Right lobe of liver (tissue), 4 donors: ENCODE results near the gene YJEFN3.

Source experiments
- POLR2A ChIP-seq: fragments of 450-650 bp; IDR thresholded peaks from one replicate; pipeline ENCODE4 v1.6.1; 2017; ENCODE audit warnings: antibody characterized with exemption, mild to moderate bottlenecking
- TF ChIP-seq, protein P1 (sequence below), 4 donors: fragments of 200-600 bp in 3 of 4; fragments of 450-650 bp in 1 of 4; IDR thresholded peaks; one replicate each; pipeline versions ENCODE4 v1.5.1 to v1.8.0; 2016 to 2022; ENCODE audit warnings: antibody characterized with exemption in 4 of 4, mild to moderate bottlenecking in 2 of 4
- donor health status: DM: no; HTN: no; CAD: no.
- donor health status: DM: no; HTN: no; CAD: no.
- donor health status: DM: no; HTN: yes; CAD: no.

DNA sequence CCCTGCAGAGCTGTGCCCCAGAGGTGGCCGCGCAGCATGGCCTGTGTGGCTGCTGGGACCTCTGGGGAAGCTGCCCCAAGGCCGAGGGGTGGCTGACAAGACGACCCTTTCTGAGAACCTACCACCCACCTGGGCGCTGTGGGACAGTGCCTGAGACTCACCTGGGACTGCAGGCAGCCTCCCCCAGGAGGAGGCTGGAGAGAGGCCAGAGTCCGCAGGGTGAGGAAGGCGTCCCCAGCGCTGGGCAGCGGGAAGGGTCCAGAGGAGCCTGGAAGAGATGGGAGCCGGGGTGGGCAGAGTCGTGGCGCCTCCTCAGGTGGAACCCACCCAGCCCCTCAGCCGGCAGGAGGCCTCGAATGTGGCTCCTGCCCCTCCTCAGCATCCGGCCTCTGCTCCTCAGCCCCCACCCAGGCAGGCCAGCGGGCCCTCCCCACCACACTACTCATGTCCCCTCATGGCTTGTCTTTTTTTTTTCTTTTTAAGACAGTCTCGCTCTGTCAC lies 34.7 kb downstream of the YJEFN3 start:
- TF ChIP-seq, protein P1, sequence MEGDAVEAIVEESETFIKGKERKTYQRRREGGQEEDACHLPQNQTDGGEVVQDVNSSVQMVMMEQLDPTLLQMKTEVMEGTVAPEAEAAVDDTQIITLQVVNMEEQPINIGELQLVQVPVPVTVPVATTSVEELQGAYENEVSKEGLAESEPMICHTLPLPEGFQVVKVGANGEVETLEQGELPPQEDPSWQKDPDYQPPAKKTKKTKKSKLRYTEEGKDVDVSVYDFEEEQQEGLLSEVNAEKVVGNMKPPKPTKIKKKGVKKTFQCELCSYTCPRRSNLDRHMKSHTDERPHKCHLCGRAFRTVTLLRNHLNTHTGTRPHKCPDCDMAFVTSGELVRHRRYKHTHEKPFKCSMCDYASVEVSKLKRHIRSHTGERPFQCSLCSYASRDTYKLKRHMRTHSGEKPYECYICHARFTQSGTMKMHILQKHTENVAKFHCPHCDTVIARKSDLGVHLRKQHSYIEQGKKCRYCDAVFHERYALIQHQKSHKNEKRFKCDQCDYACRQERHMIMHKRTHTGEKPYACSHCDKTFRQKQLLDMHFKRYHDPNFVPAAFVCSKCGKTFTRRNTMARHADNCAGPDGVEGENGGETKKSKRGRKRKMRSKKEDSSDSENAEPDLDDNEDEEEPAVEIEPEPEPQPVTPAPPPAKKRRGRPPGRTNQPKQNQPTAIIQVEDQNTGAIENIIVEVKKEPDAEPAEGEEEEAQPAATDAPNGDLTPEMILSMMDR (IDR thresholded peaks at IDR 0.05): no peak
- TF ChIP-seq POLR2A: no peak
